SIG-M5 (cell line): ENCODE data around the gene GFOD1.

ENCODE experiments used
- DNase-seq: peaks from one replicate; lab custom pipeline; 2025; lab: John Stamatoyannopoulos, UW

The GFOD1 gene

GRCh38 chr6:13487122-13488014 is at the start of gene GFOD1:
Gene GFOD1 (minus strand): TSS chr6:13487600. CDS start chr6:13486890, 710 bp downstream.
- peak; percentile 28 for DNase-seq

GRCh38 chr6:13536796-13537526 is 49.6 kb upstream of the GFOD1 start:
- DNase-seq, result no peak

- no peak for DNase-seq
These were observed 47.9 kb upstream of the GFOD1 start for GRCh38 chr6:13535306-13535705.

GRCh38 chr6:13534536-13534935 is 47.1 kb upstream of the GFOD1 start:
- no peak for DNase-seq

GRCh38 chr6:13531956-13532355 is 44.6 kb upstream of the GFOD1 start:
- DNase-seq, result no peak

GRCh38 chr6:13528777-13529343 is 41.5 kb upstream of the GFOD1 start:
- DNase-seq, result no peak

- DNase-seq, result no peak
These were observed 40.8 kb upstream of the GFOD1 start for GRCh38 chr6:13528232-13528631.

GRCh38 chr6:13527671-13528056 is 40.3 kb upstream of the GFOD1 start:
- no peak for DNase-seq

- peak; percentile 74 for DNase-seq
These were observed 39.6 kb upstream of the GFOD1 start for GRCh38 chr6:13526727-13527670.

- DNase-seq, result no peak
These were observed 38.9 kb upstream of the GFOD1 start for GRCh38 chr6:13526357-13526726.

- DNase-seq, result no peak
These were observed 37.6 kb upstream of the GFOD1 start for GRCh38 chr6:13524801-13525508.

- DNase-seq, result no peak
These were observed 36.6 kb upstream of the GFOD1 start for GRCh38 chr6:13523826-13524622.

- no peak for DNase-seq
These were observed 35.3 kb upstream of the GFOD1 start for GRCh38 chr6:13522656-13523055.

- no peak for DNase-seq
These were observed 32.4 kb upstream of the GFOD1 start for GRCh38 chr6:13519839-13520238.

GRCh38 chr6:13517116-13517515 is 29.7 kb upstream of the GFOD1 start:
- no peak for DNase-seq

GRCh38 chr6:13515912-13516311 is 28.5 kb upstream of the GFOD1 start:
- no peak for DNase-seq

- DNase-seq, result no peak
These were observed 26.5 kb upstream of the GFOD1 start for GRCh38 chr6:13513626-13514502.

GRCh38 chr6:13512900-13513299 is 25.5 kb upstream of the GFOD1 start:
- no peak for DNase-seq
